OCI-LY7 (cell line): ENCODE results near the gene ITM2C. TPM values are rescaled to one million over a fixed set of nuclear protein-coding genes. Genes with fewer than 3 reads are reported as not detected.

Source experiments
- BruUV-seq: library from RNA; stranded (reverse); fragments of 400-500 nt; replicated peaks from 2 replicates; lab custom pipeline; 2021; lab: Mats Ljungman, UMichigan
- CTCF ChIA-PET: fragments of 300-600 bp; sonication (Branson Sonifier 250); formaldehyde crosslinking; loops from one replicate; lab custom pipeline; 2022; ENCODE audit warnings: antibody characterized with exemption; ENCODE audit not compliant: unreplicated experiment; lab: Charles Lee
- POLR2A ChIA-PET: fragments of 300-600 bp; sonication (Branson Sonifier 250); formaldehyde crosslinking; loops from one replicate; lab custom pipeline; 2022; ENCODE audit warnings: antibody characterized with exemption; lab: Charles Lee
- DNase-seq: peaks from one replicate; pipeline ENCODE4 v3.0.0-alpha.2; 2015; ENCODE audit warnings: low spot score
- H2AFZ ChIP-seq: fragments of 200-600 bp; sonication (generic), shearing (Covaris generic); 2 replicates; pipeline ENCODE4 v1.6.1; 2014; ENCODE audit warnings: mild to moderate bottlenecking, antibody characterized with exemption, low read length, moderate library complexity
- H3K27ac ChIP-seq: fragments of 200-600 bp; sonication (generic); 2 replicates; pipeline ENCODE4 v1.5.1; 2014; ENCODE audit warnings: mixed run types, low read depth, mild to moderate bottlenecking, moderate library complexity, low read length, inconsistent platforms; ENCODE audit not compliant: poor library complexity, severe bottlenecking
- H3K36me3 ChIP-seq: fragments of 200-600 bp; sonication (generic); 2 replicates; pipeline ENCODE4 v1.6.1; 2014; ENCODE audit warnings: mild to moderate bottlenecking, antibody characterized with exemption, low read length, moderate library complexity, mixed read lengths; ENCODE audit not compliant: insufficient read depth
- H3K4me1 ChIP-seq: fragments of 200-600 bp; sonication (generic); 2 replicates; pipeline ENCODE4 v1.5.1; 2014; ENCODE audit warnings: mild to moderate bottlenecking, low read length; ENCODE audit not compliant: insufficient read depth, poor library complexity, severe bottlenecking
- H3K4me2 ChIP-seq: fragments of 200-600 bp; sonication (generic); 2 replicates; pipeline ENCODE4 v1.6.1; 2014; ENCODE audit warnings: mild to moderate bottlenecking, low read length
- H3K4me3 ChIP-seq: fragments of 200-600 bp; sonication (generic); 2 replicates; pipeline ENCODE4 v1.5.1; 2014; ENCODE audit warnings: mild to moderate bottlenecking, low read depth, low read length; ENCODE audit not compliant: poor library complexity, severe bottlenecking
- H3K79me2 ChIP-seq: fragments of 200-600 bp; sonication (generic); 2 replicates; pipeline ENCODE4 v1.6.1; 2016; ENCODE audit warnings: low read depth, mild to moderate bottlenecking, low read length, moderate library complexity, mixed read lengths; ENCODE audit not compliant: insufficient read depth
- H3K9me2 ChIP-seq: fragments of 200-600 bp; sonication (generic); 2 replicates; pipeline ENCODE4 v1.6.1; 2016; ENCODE audit warnings: mild to moderate bottlenecking, low read length, mixed read lengths; ENCODE audit not compliant: insufficient read depth
- H3K9me3 ChIP-seq: fragments of 200-600 bp; sonication (generic); 2 replicates; pipeline ENCODE4 v1.6.1; 2014; ENCODE audit warnings: mild to moderate bottlenecking, mixed run types, low read length, mixed read lengths
- H4K20me1 ChIP-seq: fragments of 200-600 bp; sonication (generic); 2 replicates; pipeline ENCODE4 v1.6.1; 2014; ENCODE audit warnings: mild to moderate bottlenecking, antibody characterized with exemption, low read length, moderate library complexity, mixed read lengths; ENCODE audit not compliant: insufficient read depth
- CTCF ChIP-seq: fragments of 200-600 bp; sonication (generic); conservative IDR thresholded peaks from 2 replicates; pipeline ENCODE4 v1.5.1; 2014; ENCODE audit warnings: mild to moderate bottlenecking, antibody characterized with exemption, low read length, moderate library complexity, mixed read lengths
- EZH2phosphoT487 ChIP-seq: fragments of 200-600 bp; sonication (generic); IDR thresholded peaks from 2 replicates; pipeline ENCODE4 v1.6.1; 2018; ENCODE audit warnings: low read depth, borderline replicate concordance, mild to moderate bottlenecking, mixed run types, antibody characterized with exemption, low read length, moderate library complexity, mixed read lengths
- intact Hi-C: fragments of 100-400 bp; cut with micrococcal nuclease; formaldehyde crosslinking; loops from one replicate; pipeline ENCODE4 v1.10.0; 2022; ENCODE audit not compliant: unreplicated experiment
- total RNA-seq, 2 experiments: library from RNA; depleted of rRNA in 1 of 2; stranded (reverse); fragments of >200 nt in 1 of 2; shearing (Covaris generic) in 1 of 2; gene quantifications; 2 replicates each; pipeline ENCODE4 v1.2.3, GENCODE V29; 2014 to 2022

ITM2C gene
- total RNA-seq, 2 experiments from 2014 or later = not detected

GRCh38 chr2:230861552-230862255 lies 3.0 kb upstream of the ITM2C start:
- TF ChIP-seq CTCF (no peak), EZH2phosphoT487 (no peak)
- Histone ChIP-seq H3K27ac (no peak overlapping the region), H2AFZ (no peak overlapping the region), H3K4me3 (no peak overlapping the region), H3K9me3 (no peaks in the 10 kb centered on the region), H3K79me2 (no peaks in the 10 kb centered on the region), H3K4me1 (no peaks in the 10 kb centered on the region), H4K20me1 (no peaks in the 10 kb centered on the region), H3K9me2 (no peaks in the 10 kb centered on the region), H3K4me2 (no peak overlapping the region), H3K36me3 (no peaks in the 10 kb centered on the region)
- no peak for DNase-seq
- intact Hi-C loops = no loop called here
- CTCF ChIA-PET = no interaction called here
- POLR2A ChIA-PET = no interaction called here
- no TSS peak for BruUV-seq

- intact Hi-C loops = no loop called here
- Histone ChIP-seq H3K9me3 (no peaks in the 10 kb centered on the region), H2AFZ (no peak overlapping the region), H3K4me3 (no peak overlapping the region), H3K4me2 (no peak overlapping the region), H3K27ac (no peak overlapping the region), H3K36me3 (no peaks in the 10 kb centered on the region), H3K4me1 (no peaks in the 10 kb centered on the region), H4K20me1 (no peaks in the 10 kb centered on the region), H3K79me2 (no peaks in the 10 kb centered on the region), H3K9me2 (no peaks in the 10 kb centered on the region)
- DNase-seq = no peak
- BruUV-seq = no TSS peak
- ChIA-PET CTCF (no interaction called here), POLR2A (no interaction called here)
- no peak for TF ChIP-seq CTCF
- TF ChIP-seq EZH2phosphoT487 = no peak
Measured at GRCh38 chr2:230862292-230862691, 2.5 kb upstream of the ITM2C start.

GRCh38 chr2:230863031-230863430 lies 1.7 kb upstream of the ITM2C start:
- H3K4me1 ChIP-seq = no peaks in the 10 kb centered on the region

More at GRCh38 chr2:230863031-230863430, 1.7 kb upstream of the ITM2C start:
- Histone ChIP-seq H3K9me3 (no peaks in the 10 kb centered on the region), H3K79me2 (no peaks in the 10 kb centered on the region), H4K20me1 (no peaks in the 10 kb centered on the region), H3K9me2 (no peaks in the 10 kb centered on the region), H3K4me2 (no peak overlapping the region), H3K27ac (no peak overlapping the region), H3K4me3 (no peak overlapping the region), H2AFZ (no peak overlapping the region), H3K36me3 (no peaks in the 10 kb centered on the region)
- intact Hi-C loops = no loop called here
- DNase-seq = no peak
- ChIA-PET CTCF (interaction anchor here (0.6 kb wide), 1 partner anchor 10 kb away, joined by 3 read pairs; no protein-coding TSS in a partner anchor), POLR2A (interaction anchor here (1.3 kb wide), 1 partner anchor 183 kb away, joined by 3 read pairs; no protein-coding TSS in a partner anchor)
- no TSS peak for BruUV-seq
- no peak for TF ChIP-seq EZH2phosphoT487
